NB4 (cell line): Measurements from ENCODE around the gene CHRM4.

Experiments used
- CTCF ChIP-seq: IDR thresholded peaks from one replicate; pipeline ENCODE4 v1.5.1; 2012; ENCODE audit warnings: low read depth, low read length
- MYC ChIP-seq: IDR thresholded peaks from 2 replicates; pipeline ENCODE4 v1.6.1; 2011; ENCODE audit warnings: low read depth, low read length
- POLR2A ChIP-seq: IDR thresholded peaks from 2 replicates; pipeline ENCODE4 v1.6.1; 2011; ENCODE audit warnings: mild to moderate bottlenecking; ENCODE audit not compliant: insufficient read length; ENCODE audit errors: extremely low read depth

- TF ChIP-seq CTCF (no peak), MYC (no peak), POLR2A (no peak)
These were observed 15.1 kb downstream of the CHRM4 start for GRCh38 chr11:46376258-46377050.
